GM03348 (cell line): Measurements from ENCODE around the gene CTH.
"Not testable (repeated sequence)": the region's sequence is repeated elsewhere in the genome, so short reads cannot be mapped to it uniquely, and the experiment has no call there.

ENCODE experiments used
- DNase-seq: peaks from one replicate; pipeline ENCODE4 v3.0.0; 2012; ENCODE audit warnings: low spot score

Gene CTH

DNA sequence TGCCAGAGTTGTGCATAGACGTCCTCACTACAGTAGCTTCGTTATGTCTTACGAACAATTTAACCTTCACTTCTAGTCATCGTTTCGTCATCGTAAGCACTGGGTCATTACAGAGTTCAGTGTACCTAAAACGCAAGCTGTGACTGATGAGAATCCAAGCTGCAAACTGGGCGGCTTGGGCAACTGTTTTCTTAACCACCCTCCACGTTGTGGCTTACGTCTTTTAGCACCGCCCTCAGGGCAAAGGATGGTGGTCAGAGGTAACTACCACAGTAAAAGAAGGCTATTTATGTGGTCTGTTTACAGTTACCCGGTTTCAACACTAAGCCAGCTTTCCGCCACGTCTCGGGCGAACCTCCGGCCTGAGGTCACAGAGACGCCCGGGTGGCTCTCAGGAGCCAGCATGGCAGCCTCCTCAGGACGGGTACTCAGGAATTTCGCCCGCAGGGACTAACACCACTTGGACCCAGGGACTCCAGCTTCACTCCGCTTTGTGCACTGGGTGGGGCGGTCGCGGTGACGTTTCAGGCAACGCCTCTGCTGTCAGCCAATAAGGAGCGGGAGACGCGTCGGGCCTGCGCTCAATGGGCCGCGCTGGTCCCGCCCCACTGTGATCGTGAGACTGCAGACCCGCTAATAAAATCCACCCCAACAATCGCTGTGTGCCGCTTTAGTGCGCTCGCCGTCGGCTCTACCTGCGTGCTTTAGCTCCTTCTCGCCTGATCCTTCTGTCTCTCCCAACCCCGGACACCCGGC, at the start of gene CTH:
CTH (plus strand) TSS at position 665 of the 756 bp plus-strand sequence. CDS start 148 bp downstream, outside the sequence.
- peak; percentile 98 for DNase-seq

- DNase-seq, result peak; percentile 53
These were observed 49.2 kb upstream of the CTH start for GRCh38 chr1:70361727-70362398.

DNA sequence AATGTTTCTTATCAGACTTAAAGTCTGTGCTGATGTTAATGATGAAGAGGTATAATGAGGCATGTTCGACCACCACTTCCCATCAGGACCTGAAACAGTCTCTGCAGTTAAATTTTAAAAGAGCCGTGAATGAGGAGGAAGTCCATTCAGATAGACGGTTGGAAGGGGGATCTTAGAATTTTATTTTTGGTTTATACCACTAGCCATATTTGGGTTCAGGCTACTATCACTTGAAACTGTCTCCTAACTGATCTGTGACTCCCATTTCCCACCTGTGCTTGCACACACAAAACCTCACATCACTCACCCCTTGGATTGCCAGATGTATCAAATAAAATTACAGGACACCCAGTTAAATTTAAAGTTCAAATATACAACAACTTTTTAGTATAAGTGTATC, 46.6 kb upstream of the CTH start:
- DNase-seq, result no peak

GRCh38 chr1:70366425-70366952, 44.6 kb upstream of the CTH start:
- not testable (repeated sequence) for DNase-seq

GRCh38 chr1:70366997-70367396, 44.1 kb upstream of the CTH start:
- not testable (repeated sequence) for DNase-seq

GRCh38 chr1:70367397-70367796, 43.7 kb upstream of the CTH start:
- DNase-seq, result not testable (repeated sequence)

DNA sequence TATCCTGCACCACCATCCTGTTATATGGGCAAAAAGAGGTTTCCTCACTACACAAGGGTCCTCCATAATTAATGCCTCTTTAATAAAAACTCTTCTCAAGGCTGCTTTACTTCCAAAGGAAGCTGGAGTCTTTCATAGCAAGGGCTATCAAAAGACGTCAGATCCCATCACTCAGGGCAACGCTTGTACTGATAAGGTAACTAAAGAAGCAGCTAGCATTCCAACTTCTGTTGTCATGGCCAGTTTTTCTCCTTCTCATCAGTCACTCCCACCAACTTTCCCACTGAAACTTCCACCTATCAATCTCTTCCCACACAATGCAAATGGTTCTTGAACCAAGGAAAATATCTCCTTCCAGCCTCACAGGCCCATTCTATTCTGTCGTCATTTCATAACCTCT, 39.5 kb upstream of the CTH start:
- not testable (repeated sequence) for DNase-seq

GRCh38 chr1:70372426-70372825, 38.6 kb upstream of the CTH start:
- DNase-seq, result no peak

DNA sequence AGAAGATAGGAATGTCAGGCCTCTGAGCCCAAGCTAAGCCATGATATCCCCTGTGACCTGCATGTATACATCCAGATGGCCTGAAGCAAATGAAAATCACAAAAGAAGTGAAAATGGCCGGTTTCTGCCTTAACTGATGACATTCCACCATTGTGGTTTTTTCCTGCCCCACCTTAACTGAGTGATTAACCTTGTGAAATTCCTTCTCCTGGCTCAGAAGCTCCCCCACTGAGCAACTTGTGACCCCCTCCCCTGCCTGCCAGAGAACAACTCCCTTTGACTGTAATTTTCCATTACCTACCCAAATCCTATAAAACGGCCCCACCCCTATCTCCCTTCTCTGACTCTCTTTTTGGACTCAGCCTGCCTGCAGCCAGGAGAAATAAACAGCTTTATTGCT, 37.5 kb upstream of the CTH start:
- DNase-seq, result not testable (repeated sequence)

GRCh38 chr1:70376196-70376595, 34.9 kb upstream of the CTH start:
- no peak for DNase-seq

GRCh38 chr1:70382682-70383081, 28.4 kb upstream of the CTH start:
- DNase-seq, result no peak

DNA sequence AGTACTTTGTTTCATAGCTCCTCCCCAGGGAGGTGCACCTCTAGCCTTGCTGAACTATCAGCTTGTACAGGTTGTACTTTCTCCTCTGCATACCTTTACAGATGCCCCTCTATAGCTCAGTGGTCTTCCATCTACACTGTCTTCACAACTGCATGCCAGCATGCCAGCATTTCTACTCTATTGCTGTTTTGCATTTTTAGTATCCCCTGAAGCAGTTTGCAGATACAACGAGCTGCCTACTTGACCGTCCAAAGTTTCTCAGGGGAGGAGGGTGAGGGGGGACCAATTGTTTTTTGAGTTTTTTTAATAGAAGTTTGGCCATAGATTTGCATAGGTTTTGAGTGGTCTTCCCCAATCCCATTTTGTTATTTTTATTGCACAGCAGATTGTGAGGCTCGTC, 27.6 kb upstream of the CTH start:
- DNase-seq, result no peak

DNA sequence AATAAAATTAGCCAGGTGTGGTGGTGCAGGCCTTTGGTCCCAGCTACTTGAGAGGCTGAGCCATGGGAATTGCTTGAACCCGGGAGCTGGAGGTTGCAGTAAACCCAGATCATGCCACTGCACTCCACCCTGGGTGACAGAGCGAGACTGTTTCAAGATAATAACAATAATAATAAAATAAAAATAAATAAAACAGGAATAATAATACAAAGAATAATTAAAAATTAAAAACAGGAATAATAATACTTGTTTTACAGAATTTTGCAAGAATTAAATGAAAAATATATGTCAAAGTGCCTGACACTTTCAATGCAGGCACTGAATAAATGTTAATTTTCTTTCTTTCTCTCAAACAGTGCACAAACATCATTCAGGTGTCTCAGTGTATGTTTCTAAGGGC, 26.5 kb upstream of the CTH start:
- no peak for DNase-seq

- no peak for DNase-seq
These were observed 25.6 kb upstream of the CTH start for GRCh38 chr1:70385477-70385876.

DNA sequence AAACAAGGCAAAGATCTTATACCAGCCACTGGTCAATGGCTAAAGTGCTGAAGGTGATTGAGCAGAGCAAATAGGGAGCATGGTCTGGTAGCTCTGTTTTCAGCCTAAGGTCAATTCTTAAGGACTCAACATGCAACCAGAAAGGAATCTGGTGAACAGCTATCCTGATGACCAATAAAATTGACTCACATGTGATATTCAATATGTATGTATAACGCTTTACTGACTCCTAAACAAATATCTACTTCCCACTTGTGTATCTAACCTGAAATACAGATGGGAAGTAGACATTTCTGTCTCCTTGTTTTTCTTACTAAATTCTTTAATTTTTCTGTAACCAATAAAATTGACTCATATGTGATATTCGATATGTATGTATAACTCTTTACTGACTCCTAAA, 24.9 kb upstream of the CTH start:
- no peak for DNase-seq

DNA sequence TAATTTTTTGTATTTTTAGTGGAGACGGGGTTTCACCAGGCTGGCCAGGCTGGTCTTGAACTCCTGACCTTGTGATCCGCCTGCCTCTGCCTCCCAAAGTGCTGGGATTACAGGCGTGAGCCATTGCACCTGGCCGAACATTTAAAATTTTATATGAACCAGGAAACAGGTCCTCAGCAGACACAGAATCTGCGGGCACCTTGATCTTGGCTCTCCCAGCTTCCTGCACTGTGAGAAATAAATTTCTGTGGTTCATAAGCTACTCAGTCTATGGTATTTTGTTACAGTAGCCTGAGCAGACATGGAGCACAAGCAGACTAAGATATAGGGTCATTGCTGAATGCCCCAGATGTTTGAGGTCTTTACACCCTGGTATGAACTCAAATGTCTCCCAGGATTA, 23.6 kb upstream of the CTH start:
- no peak for DNase-seq

- no peak for DNase-seq
These were observed 18.4 kb upstream of the CTH start for GRCh38 chr1:70392626-70393025.

DNA sequence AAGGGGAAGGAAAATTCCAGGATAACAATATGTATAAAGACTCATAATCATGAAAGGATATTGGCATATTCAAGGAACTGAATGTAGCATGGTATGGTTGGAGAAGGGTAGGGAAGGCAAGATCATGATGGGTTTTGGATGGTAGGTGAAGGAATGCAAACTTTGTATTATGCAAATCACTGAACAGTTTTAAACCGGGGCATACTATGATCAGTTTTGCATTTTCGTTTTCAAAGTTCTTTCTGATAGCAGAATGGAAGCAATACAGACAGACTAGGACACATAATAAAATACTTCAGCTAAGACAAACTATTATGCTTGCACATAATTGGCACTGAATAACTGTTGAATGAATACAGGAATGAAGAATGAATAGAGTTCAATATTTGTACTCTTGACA, 14.5 kb upstream of the CTH start:
- DNase-seq, result no peak

DNA sequence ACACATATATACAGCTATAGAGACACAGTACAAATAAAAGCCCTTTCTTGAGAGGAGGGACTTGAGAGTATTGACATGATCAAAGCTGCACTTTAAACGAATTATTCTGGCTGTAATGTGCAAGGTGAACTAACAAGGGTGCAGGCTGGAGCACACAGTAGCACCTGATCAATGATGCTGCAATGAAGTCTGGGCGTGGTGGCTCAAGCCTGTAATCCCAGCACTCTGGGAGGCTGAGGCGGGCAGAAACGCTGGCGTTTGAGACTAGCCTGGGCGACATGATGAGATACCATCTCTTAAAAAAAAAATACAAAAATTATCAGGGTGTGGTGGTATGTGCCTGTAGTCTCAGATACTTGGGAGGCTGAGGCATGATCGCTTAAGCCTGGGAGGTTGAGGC, 14.1 kb upstream of the CTH start:
- no peak for DNase-seq

DNA sequence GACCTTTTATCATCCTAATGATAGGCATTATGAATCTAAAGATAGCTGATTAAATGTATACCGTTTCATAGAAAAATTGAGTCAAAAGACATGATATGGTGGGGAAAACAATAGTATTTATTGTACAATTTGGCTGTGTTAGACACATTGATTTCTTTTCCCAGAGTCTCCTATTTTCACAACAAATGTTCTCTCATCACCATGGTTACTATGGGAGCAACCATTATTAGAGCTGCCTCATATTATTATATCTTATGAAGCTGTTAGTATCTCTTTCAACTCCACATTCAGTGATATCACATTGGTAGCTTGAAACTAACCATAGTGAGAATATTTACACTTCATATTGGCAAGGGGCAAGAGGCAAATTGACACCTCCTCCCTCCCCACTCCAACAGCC, 10.7 kb upstream of the CTH start:
- no peak for DNase-seq

DNA sequence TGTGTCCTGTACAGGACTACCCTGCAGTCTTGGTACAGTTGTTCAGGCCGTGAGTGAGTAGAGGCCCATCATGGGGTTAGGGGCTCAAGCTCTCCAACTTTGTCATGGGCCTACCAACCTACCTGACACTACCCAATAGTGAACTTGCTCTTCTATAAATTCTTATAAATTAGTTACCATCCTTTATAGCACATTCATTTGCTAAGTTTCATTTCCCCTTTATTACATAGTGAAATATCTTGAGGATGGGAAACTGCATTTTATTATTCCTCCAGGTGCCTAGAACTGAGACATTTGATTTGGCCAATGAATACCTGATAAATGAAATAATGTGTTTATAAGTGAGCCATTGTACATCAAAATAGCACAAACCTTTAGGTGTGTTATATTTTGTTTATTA, 9.1 kb upstream of the CTH start:
- DNase-seq, result no peak

DNA sequence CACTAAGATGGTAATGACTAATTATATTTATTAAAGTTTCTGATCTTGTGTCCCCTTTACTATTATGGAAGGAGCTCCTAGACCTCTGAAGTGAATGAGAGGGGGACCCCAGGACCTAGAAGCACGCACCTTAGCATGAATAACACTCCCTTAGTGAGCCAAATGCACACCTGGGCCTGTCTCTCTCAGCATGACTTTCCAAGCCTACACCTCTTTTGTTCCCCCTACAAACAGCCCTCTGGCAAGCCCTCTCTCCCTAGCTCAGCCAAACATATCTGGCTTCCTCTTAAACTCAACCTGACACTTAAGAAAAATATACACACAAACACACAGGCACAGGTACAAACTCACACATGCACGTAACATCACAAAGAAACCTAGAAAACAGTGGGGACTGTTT, 7.3 kb upstream of the CTH start:
- DNase-seq, result no peak

DNA sequence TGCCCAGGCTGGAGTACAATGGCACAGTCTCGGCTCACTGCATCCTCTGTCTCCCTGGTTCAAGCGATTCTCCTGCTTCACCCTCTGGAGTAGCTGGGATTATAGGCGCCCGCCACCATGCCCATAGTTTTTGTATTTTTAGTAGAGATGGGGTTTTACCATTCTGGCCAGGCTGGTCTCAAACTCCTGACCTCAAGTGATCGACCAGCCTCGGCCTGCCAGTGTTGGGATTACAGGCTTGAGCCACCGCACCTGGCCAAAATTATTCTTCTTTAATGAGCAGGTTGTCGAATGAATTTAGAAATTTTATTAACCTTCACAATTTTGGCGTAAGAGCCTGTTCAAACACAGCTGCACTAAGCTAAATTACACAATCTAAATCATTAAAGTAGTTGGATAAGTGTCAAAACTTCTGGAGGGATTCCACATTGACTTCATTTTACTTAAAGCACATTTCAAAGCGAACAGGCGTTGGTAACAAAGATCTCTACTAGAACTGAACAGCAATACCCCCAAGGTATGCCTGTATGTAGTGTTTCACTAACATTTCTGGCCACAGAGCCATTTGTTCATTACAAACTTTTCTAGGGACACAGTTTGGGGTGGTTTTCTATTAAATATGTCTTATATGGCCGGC, 5.2 kb upstream of the CTH start:
- no peak for DNase-seq
